HG03469 (cell line): ENCODE data around the gene HOXC6.

Experiments
- ATAC-seq: cut with Tn5 transposase; IDR thresholded peaks from one replicate; pipeline ENCODE4 v1.9.1; 2021; ENCODE audit warnings: mild to moderate bottlenecking, moderate library complexity, moderate number of reproducible peaks; ENCODE audit not compliant: unreplicated experiment

HOXC6 gene

DNA sequence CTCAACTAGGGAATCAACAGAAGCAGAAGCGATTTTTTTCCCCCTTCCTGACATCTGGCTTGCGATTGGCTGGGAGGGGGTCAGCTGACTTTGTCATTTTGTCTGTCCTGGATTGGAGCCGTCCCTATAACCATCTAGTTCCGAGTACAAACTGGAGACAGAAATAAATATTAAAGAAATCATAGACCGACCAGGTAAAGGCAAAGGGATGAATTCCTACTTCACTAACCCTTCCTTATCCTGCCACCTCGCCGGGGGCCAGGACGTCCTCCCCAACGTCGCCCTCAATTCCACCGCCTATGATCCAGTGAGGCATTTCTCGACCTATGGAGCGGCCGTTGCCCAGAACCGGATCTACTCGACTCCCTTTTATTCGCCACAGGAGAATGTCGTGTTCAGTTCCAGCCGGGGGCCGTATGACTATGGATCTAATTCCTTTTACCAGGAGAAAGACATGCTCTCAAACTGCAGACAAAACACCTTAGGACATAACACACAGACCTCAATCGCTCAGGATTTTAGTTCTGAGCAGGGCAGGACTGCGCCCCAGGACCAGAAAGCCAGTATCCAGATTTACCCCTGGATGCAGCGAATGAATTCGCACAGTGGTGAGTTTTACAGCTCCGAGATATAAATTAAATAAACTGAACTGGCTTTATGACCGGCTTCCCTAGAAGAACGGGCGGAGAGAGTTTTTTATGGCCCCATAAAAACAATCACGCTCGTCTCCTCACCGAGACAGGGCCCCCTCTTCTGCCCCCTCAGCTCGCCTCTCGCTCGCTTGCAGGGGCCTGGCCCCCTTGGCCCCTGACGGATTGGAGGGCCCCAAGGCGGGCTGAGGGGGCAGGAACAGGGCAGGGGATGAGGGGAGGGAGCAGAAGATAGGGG is at the start of gene HOXC6:
Gene HOXC6, plus strand, starts transcription at position 127 of the 888 bp plus-strand sequence. Its CDS starts 82 bp downstream, at position 209.
- no peak for ATAC-seq

DNA sequence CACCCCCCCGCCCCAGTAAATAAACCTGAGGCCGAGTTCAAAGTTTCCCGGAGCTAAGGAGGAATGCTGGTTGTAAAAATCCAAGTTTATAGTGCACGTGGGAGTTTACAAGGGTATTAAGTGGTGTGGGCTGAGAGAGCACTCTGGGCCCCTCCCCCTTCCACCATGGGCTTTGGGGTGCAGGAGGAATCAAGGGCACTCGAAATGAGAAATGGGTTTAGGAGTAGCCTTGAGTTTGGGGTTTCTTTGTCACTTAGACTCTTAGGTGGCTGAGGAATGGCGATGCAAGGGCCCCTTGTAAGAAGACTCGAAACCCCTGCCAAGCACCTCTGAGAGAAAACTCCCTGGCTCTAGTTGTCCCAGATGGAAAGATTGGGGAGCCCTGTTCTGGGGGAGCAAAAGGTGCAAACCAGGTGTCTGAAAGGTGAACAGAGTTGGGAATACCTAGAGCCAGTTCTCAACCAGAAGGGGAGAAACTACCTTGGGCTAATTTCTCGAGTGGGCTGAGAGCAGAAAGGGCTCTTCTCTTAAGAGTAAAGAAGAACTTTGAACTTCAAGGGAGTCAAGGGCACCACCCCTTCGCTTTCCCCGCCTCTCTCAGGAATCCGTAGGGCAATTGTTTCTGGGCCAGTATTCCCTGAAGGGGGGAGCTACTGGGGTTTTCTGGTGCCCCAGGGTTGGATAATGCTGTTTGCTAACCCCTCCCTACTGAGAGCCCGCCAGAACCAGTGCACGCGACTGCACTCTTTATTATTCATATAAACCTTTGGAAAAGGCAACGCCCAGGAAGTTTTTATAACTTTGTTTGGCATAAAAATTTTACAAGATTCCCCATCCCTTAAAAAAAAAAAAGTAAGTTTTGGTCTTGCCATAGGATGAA is 49.5 kb upstream of the HOXC6 start:
- no peak for ATAC-seq

DNA sequence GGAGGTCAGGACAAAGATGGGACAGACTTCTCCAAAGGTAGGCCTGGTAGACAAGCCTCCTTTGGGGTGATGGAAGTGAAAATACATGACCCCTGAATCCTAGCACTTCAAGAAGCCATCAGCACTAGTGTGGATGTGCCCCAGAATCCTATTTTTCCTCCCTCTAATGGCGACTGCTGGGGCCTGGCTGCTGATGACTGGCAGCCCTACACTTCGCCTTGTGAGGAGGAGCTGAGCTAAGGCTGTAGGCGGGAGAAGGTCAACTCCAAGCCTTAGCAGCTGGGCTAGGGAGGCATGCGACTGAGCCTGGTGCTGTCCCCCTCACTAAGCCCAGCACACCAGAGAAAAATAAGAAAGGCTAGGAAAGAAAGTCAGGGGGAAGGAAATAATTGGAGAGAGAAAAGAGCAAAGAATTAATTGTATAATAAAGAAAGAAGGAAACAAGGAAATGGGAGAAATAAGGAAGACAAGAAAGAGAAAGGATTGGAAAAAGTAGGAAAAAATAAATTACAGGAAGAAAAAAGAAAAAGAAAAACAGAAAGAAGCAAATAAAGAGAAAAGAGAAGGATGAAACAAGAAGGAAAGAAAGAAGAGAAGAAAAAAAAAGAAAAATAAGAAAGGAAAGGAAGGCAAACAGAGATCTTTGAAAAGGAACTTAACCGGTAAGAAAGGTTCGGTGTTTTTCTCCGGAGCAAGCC is 48.0 kb upstream of the HOXC6 start:
- no peak for ATAC-seq

DNA sequence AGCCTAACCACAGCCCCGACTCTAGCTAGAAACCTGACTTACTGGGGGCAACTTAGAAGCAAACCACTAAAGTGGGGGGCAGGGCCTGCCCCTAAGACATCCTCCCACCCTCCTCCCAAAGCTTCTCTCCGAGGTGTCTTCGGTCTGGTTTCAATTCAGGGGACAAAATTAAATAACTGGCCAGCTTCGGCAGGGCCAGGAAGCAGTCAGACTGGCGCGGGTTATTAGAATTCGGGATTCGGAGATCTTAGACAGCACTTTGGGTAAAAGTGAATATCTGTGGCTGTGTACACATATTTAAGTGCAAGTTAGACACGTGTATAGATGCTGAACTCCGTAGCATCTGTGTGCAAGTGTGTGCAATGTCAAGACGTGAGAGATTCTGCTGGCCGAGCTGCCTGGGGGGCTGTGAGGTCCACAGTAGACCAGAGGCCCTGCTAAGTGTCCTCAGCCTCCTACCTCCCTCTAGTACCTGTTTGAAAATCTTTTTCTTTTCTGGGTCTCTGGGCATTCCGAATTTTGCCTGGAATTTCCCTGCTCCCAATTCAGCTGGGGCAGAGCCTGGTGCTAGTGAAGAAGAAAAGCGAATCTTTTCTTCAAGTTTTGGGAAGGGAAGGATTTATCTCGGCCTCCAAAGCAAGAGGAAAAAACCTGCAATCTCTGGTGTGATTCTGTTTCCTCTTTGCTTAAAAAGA is 47.3 kb upstream of the HOXC6 start:
- ATAC-seq: no peak

DNA sequence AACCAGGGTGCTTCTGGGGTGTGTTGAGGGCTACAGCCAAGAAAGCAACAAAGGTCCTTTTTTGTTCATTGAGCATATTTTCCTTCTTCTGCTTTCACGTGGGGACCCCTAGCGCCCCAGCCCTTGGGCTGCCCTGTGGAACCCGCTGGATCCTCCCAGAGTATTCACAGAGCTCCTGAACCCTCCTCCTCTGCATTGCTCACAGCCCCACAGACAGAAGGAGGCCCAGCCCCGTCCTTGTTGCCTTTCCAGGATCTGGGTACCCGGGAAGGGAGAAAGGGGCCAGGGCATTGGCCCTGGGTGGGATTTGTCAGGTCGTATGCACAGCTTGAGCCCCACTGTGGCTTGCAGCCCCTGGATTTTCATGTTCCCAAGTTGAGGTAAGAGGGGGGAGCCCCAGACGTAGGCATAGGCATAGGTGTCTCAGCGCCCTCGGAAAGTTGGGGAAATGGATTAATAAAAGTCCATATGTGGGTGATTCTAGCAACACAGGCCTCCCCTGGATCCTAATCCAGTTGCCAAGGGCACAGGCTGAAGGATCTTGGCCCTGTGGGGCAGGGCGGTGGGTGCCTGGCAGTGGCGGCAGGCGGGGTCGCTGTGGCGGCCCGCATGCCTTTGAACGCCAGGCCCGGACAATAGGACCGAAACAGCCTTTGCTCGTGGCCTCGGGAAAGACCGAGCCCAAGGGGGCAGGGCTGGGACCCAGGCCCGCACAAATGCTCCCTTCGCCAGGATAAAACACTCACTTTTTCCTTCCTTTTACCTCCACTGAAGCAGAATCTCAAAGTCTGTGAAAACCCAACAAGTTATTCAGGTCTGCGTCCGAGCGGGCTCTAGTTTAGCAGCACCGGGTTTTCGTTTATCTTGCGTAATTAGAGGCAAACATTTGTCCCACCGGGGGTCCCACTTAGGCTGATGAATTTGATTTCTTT is 46.3 kb upstream of the HOXC6 start:
- no peak for ATAC-seq

DNA sequence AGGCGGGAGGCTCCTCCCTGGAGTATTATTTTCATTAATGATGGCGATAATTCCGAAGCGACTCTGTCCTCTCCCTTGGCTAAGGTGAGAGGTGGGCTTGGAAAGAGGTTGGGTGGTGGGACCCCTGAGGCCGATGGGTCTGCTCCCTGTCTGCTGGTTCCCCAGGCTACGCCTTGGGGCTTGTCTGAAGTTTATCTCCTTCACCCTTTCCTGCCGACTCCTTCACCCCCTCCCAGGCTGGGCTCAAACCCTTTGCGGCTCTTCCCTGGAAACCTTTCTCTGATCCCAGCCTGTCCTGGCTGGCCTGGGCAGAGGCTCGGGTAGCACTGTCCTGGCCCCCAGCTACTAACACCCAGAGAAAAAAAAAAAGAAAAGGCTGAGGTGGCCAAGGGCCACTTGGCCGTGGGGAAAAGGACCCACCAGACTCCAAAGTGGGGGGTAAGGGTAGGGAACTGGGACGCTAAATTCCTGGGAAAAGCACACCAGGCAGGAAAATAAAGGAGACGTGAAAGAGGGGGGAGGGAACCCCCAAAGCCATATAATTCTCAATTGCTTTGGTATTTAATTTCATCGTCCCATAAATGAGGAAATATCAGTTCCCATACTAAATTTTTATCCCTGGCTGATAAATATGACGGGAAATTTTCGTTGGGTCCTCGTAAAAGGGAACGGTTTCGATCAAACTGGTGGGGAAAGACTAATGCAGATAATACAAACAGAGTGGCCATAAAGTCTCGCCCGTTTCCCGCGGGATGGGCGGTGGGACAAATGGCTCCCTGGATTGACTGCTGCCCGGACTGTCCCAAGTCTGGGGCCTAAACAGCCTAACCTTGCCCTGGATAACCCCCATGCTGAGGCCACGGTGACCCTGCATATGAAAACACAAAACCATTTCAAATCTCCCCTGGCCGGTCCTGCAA is 45.3 kb upstream of the HOXC6 start:
- no peak for ATAC-seq

DNA sequence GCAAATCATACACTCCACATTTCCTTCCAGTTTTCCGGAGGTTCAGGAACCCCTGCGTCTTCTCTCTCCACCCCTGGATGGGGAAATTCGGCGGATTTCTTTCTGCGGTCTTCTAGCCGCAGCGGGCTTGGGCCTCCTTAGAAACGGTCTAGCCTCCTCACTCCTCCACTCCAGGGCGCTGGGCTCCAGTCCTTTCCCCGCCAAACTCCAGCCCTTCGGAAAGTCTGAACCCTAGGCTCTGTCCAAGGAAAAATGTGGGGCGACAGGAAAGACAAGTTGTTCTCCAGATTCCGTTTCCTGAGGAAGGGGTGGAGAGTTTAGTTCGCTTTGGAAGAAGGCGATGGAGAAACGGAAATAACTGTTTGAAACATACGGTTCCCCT is 44.7 kb upstream of the HOXC6 start:
- ATAC-seq: no peak

DNA sequence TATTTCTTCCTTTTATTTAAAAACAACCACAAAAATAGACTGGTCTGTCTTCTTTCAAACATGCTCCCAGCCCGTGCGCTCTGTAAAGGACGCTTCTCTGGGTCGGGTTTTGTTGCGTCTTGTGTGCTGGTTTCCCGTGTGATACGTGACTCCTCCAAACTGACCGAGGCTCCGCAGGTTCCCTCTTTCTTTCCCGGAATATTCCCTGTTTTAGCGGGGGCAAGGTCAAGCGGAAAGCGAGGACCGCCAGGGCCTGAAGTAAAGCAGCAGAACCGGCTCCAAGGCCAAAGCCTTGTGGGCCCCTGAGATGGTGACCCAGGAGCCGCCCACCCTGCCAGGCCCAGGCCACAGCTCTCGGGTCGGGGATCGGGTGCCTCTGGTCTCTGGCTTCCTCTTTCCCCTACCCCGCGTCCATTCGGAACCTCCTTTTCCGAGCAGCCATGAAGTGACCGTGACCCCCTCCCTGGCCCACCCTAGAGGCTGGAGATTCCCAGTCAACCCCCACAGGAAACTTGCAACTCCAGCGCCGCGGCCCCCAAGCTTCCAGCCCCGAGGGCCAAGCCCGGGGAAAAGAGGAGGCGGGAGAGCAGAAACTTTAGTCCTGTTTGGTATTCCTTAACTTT is 44.2 kb upstream of the HOXC6 start:
- ATAC-seq: no peak

DNA sequence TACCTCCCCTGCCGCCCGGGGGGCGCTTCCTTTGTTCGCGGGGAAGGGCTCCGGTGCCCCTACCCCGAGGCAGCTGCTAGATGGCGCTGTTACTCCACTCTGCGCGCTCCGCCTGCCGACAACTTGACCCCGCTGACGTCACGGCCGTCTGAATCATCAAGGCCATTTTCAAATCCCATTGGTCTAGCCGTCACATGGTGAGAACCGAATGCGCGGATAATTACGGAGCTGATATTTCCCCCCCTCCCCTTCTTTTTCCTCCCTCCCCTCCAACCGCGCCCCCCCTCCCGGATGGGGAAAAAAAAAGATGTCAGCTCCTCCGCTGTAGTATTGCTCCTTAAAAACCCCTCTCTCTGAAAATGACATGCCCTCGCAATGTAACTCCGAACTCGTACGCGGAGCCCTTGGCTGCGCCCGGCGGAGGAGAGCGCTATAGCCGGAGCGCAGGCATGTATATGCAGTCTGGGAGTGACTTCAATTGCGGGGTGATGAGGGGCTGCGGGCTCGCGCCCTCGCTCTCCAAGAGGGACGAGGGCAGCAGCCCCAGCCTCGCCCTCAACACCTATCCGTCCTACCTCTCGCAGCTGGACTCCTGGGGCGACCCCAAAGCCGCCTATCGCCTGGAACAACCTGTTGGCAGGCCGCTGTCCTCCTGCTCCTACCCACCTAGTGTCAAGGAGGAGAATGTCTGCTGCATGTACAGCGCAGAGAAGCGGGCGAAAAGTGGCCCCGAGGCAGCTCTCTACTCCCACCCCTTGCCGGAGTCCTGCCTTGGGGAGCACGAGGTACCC is 43.1 kb upstream of the HOXC6 start, which contains the start of gene HOXC10:
Gene HOXC10, plus strand, starts transcription at position 246 of the 791 bp plus-strand sequence. Its CDS starts 114 bp downstream, at position 360.
- no peak for ATAC-seq

DNA sequence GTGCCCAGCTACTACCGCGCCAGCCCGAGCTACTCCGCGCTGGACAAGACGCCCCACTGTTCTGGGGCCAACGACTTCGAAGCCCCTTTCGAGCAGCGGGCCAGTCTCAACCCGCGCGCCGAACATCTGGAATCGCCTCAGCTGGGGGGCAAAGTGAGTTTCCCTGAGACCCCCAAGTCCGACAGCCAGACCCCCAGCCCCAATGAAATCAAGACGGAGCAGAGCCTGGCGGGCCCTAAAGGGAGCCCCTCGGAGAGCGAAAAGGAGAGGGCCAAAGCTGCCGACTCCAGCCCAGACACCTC is 42.6 kb upstream of the HOXC6 start:
- no peak for ATAC-seq

DNA sequence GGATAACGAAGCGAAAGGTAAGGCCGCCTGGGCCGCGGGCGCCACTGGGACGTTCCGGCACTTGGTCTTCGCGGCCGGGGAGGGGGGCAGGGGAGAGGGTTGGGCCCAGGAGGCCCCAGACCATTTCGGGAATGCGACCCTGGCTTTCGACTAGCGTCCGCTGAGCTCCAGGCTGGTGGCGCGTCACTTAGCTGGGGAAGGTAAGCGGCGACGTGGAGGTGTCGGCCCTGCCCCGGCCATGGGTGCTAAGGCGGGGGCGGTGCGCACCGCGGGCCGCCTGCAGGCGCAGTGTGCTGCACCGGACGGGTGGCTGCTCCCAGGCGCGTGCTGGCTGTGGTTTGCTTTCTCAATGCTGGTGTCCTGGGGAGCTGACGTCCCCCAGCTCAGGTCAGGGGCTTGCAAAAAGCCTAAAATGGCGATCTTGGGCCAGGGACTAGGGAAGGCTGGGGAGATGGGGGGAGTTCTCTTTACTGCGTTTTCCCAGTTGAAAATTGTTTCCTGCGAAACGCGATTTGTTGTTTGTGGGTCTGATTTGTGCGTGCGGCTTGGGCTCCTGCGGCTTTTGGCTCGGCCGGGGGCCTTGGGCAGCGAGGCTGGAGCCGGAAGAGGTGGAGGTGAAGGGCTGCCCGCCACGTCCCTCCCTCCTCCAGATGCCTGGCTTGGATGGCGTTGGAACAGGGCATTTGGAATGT is 42.1 kb upstream of the HOXC6 start:
- no peak for ATAC-seq

DNA sequence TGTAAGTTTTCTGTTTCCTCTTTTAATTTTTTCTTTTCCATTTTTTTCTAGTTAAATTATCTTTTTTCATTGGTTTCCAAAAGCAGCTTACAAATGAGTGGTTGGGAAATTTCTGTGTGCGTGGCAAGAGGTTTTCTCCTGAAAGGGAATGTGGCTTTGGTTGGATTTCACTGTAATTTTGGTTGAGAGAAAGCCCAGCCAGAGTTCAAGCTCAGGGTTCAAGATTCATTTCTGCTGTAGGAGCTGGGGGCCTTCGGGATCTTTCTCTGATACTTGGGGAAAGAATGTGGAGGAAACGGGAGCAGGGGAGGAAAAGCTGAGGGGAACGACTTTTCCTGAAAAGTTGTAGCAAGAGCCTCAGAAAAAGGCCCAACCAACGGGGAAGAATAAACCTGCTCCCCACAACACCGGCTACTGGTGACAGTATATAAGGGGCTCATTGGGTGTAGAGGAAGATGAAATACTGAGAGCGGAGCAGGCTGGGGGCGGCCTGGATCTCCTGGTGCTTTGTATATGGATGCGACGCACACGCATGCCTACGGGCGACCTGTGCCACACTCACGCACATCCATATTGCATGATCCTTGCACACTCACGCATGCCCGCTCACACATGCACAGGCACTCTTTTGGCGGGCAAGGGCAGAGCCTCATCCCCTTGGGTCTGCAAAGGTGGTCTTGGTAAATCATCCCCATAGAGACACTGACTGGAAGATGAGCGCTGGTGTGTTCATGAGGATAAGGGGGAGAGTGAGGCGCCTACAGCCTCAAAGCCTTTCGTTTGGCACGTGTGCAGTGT is 41.4 kb upstream of the HOXC6 start:
- ATAC-seq: no peak

DNA sequence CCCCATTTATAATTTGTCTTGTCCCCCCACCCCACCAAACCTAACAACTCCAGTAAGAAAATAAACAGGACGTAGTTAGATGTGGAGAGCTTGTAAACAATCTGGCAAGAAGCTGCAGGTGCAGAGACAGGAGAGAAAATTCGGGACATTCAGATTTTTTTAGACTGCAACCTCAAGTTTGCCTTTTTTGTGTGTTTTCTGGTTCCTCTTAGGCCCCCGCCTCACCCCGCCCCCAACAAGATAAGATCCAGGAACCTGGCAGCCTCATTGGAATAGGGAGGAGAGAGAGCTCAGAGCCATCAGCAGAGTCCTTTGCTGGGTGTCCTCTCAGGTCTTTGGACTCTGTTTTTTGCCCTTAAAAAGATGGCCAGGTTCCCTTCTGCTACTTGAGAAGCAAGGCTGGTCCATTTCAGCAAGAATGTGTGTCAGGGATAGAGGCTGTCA is 40.4 kb upstream of the HOXC6 start:
- ATAC-seq: no peak

DNA sequence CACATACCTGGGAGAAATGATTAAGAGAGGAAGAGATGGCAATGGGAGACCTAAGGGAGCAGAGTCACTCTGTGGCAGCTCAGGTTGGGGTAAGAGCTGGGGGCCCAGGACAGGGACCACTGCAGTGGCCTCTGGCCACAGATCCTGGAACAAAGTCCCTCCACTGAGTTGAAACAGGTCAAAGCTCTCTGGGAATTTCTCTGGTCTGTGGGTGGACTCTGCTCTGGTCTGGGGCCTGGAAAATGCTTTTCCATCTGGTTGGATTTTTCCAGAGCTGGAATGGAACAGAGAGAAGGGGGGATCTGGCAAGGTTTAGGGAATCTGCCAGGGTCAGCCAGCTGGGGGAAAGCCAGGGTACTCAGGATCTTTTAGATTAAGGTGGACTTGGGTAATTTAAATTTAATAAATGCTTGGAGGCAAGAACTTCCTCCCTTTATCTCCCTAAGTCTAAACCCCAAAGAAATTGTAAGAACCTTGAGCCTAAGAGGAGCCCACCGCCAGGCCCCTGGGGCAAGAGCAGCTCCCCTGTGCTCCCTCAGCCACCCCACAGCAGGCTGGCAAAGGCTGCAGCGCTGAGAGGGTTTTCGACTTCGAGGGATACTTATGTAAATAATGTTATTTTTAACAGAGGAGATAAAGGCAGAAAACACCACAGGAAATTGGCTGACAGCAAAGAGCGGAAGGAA is 39.6 kb upstream of the HOXC6 start:
- ATAC-seq: no peak
